CD14-positive monocyte (primary cell): ENCODE measurements around the gene FOXQ1. TPM values are rescaled to one million over a fixed set of nuclear protein-coding genes. Genes with fewer than 3 reads are reported as not detected.

ENCODE experiments used
- DNase-seq, 3 donors: peaks; one replicate each; pipeline ENCODE4 v3.0.0-alpha.2; 2011 to 2022
- H2AFZ ChIP-seq: 2 replicates; pipeline ENCODE4 v1.6.0; 2012; ENCODE audit warnings: mild to moderate bottlenecking, low read depth, low read length, inconsistent platforms; ENCODE audit not compliant: insufficient read depth, poor library complexity, severe bottlenecking
- H3K27ac ChIP-seq, 2 donors: 1 replicate in 1 of 2; 2 replicates in 1 of 2; pipeline ENCODE4 v1.5.1; 2012 to 2013; ENCODE audit warnings: low read length in 2 of 2, control low read depth in 1 of 2, inconsistent platforms in 1 of 2, low read depth in 1 of 2, mild to moderate bottlenecking in 1 of 2
- H3K27me3 ChIP-seq, 2 donors: one replicate each; pipeline versions ENCODE4 v1.6.0 to v1.6.1; 2011 to 2013; ENCODE audit warnings: low read length in 2 of 2; ENCODE audit not compliant: control insufficient read depth in 2 of 2, insufficient read depth in 2 of 2
- H3K36me3 ChIP-seq, 2 donors: replicated peaks in 1 of 2; 1 replicate in 1 of 2; 2 replicates in 1 of 2; pipeline versions ENCODE4 v1.5.1 to v1.6.1; 2012 to 2013; ENCODE audit warnings: low read length in 2 of 2, control low read depth in 1 of 2, inconsistent platforms in 1 of 2, mild to moderate bottlenecking in 1 of 2; ENCODE audit not compliant: insufficient read depth in 2 of 2, control insufficient read depth in 1 of 2
- H3K4me1 ChIP-seq, 2 donors: 1 replicate in 1 of 2; 2 replicates in 1 of 2; pipeline versions ENCODE4 v1.5.1 to v1.6.1; 2012 to 2013; ENCODE audit warnings: low read length in 2 of 2, control low read depth in 1 of 2, inconsistent platforms in 1 of 2, mild to moderate bottlenecking in 1 of 2, moderate library complexity in 1 of 2; ENCODE audit not compliant: insufficient read depth in 2 of 2, control insufficient read depth in 1 of 2
- H3K4me2 ChIP-seq: replicated peaks from 2 replicates; pipeline ENCODE3; 2012; ENCODE audit warnings: low read length, moderate library complexity, mild to moderate bottlenecking; ENCODE audit not compliant: poor library complexity, severe bottlenecking; ENCODE audit errors: extremely low read depth
- H3K4me3 ChIP-seq, 3 experiments: fragments of 200-600 bp in 1 of 3; sonication (generic) in 1 of 3; replicated peaks in 1 of 3; 1 replicate in 2 of 3; 2 replicates in 1 of 3; pipeline ENCODE4 v1.5.1; 2011 to 2013; ENCODE audit warnings: low read length in 3 of 3, mild to moderate bottlenecking in 3 of 3, control low read depth in 2 of 3, low read depth in 2 of 3, inconsistent platforms in 1 of 3, moderate library complexity in 1 of 3
- H3K79me2 ChIP-seq: 2 replicates; pipeline ENCODE4 v1.6.0; 2012; ENCODE audit warnings: mild to moderate bottlenecking, control low read depth, inconsistent platforms, low read length, moderate library complexity; ENCODE audit not compliant: insufficient read depth
- H3K9ac ChIP-seq: 2 replicates; pipeline ENCODE4 v1.6.0; 2017; ENCODE audit warnings: low read length, mild to moderate bottlenecking; ENCODE audit not compliant: insufficient read depth, poor library complexity, severe bottlenecking
- H3K9me3 ChIP-seq, 2 donors: replicated peaks in 1 of 2; 1 replicate in 1 of 2; 2 replicates in 1 of 2; pipeline versions ENCODE4 v1.5.1 to v1.6.1; 2012 to 2013; ENCODE audit warnings: low read length in 2 of 2, control low read depth in 1 of 2; ENCODE audit not compliant: control insufficient read depth in 1 of 2, insufficient read depth in 1 of 2
- H4K20me1 ChIP-seq: 2 replicates; pipeline ENCODE4 v1.6.0; 2012; ENCODE audit warnings: mild to moderate bottlenecking, low read length, control low read depth, moderate library complexity; ENCODE audit not compliant: insufficient read depth
- H3K27ac Mint-ChIP-seq, 7 donors: one replicate each; pipeline ENCODE4 v1.8.0; 2020; ENCODE audit warnings: mild to moderate bottlenecking in 7 of 7, mixed read lengths in 7 of 7, moderate library complexity in 6 of 7, inconsistent platforms in 2 of 7
- H3K27me3 Mint-ChIP-seq, 3 donors: one replicate each; pipeline ENCODE4 v1.8.0; 2021 to 2022; ENCODE audit warnings: low read depth in 3 of 3, mild to moderate bottlenecking in 3 of 3, mixed read lengths in 3 of 3, moderate library complexity in 3 of 3, inconsistent platforms in 1 of 3
- H3K36me3 Mint-ChIP-seq, 2 donors: one replicate each; pipeline ENCODE4 v1.8.0; 2020; ENCODE audit warnings: mixed read lengths in 2 of 2, inconsistent platforms in 1 of 2, mild to moderate bottlenecking in 1 of 2
- H3K4me1 Mint-ChIP-seq: one replicate; pipeline ENCODE4 v1.8.0; 2020; ENCODE audit warnings: mild to moderate bottlenecking, mixed read lengths
- H3K4me3 Mint-ChIP-seq, 2 donors: one replicate each; pipeline ENCODE4 v1.8.0; 2020; ENCODE audit warnings: mild to moderate bottlenecking in 2 of 2, mixed read lengths in 2 of 2, moderate library complexity in 1 of 2
- H3K9me3 Mint-ChIP-seq, 7 donors: one replicate each; pipeline ENCODE4 v1.8.0; 2020 to 2022; ENCODE audit warnings: mixed read lengths in 7 of 7, mild to moderate bottlenecking in 6 of 7, moderate library complexity in 6 of 7, inconsistent platforms in 2 of 7
- WGBS: methylation state at CpG from one replicate; pipeline ENCODE4 v1.1.5; 2013; ENCODE audit warnings: missing lambda C conversion rate; ENCODE audit not compliant: insufficient coverage; 5-methylcytosine and 5-hydroxymethylcytosine counted together
- intact Hi-C, 2 donors: fragments of 100-400 bp; cut with micrococcal nuclease; formaldehyde crosslinking; loops; one replicate each; pipeline versions ENCODE4 v1.15.0 to v1.15.1; 2023
- polyA plus RNA-seq, 3 donors: library from polyadenylated mRNA; depleted of rRNA in 1 of 3; unstranded in 2 of 3; stranded (reverse) in 1 of 3; fragments of 300-500 nt in 2 of 3; fragments of >200 nt in 1 of 3; fragmentation: Illumina TruSeq in 2 of 3; gene quantifications; 1 replicate in 2 of 3; 2 replicates in 1 of 3; pipeline ENCODE4 v1.2.3, GENCODE V29; 2012 to 2021
- TF ChIP-seq, protein P1 (sequence below): fragments of 200-600 bp; IDR thresholded peaks from one replicate; pipeline ENCODE4 v1.8.0; 2022; ENCODE audit warnings: antibody characterized with exemption, mild to moderate bottlenecking

The FOXQ1 gene
- polyA plus RNA-seq, 3 donors = 0.11 TPM; not detected in 2

DNA sequence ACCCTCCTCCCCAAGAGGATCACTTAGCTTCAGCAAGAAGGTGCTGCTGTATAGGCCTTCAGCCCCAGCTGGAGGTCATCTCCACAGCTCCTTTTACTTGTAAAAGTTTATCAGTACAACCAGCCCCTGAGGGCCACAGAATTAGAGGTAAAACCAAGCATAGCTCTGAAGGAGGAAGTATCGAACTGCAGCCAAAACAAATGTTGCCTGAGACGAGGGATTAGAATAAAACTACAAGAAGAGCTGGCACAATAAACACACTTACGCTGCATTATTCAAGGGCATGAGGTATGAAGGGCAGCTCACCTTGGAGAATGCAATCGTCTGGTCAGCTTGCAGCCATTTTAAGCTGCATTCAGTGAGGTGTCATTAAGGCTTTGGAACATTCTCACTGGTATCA is 21.1 kb upstream of the FOXQ1 start:
- H3K27me3 Mint-ChIP-seq = peaks cover 13 to 30% (median 27%) of the 10 kb centered on the region in 3 donors
- peaks cover 31 to 33% of the 10 kb centered on the region in 2 donors for H3K4me1 ChIP-seq

DNA sequence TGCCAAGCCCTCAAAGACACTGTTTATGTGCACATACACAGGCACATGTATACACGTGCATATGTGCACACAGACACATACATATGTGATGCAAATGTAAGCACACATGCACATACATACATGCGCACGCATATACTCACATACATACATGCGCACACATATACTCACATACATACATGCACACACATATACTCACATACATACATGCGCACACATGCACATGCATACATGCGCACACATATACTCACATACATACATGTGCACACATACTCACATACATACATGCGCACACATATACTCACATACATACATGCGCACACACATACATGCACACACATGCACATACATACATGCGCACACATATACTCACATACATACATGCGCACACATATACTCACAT is 20.5 kb upstream of the FOXQ1 start:
- Histone ChIP-seq H3K4me3 (no peak overlapping the region), H4K20me1 (no peaks in the 10 kb centered on the region), H3K9me3 (peaks cover 0 to under 1% of the 10 kb centered on the region in 2 donors), H3K79me2 (no peaks in the 10 kb centered on the region), H3K4me1 (peaks cover 26 to 27% of the 10 kb centered on the region in 2 donors), H3K9ac (no peak overlapping the region), H2AFZ (no peak overlapping the region), H3K27ac (no peak overlapping the region), H3K36me3 (no peaks in the 10 kb centered on the region), H3K4me2 (no peak overlapping the region), H3K27me3 (peaks cover 30 to 31% of the 10 kb centered on the region in 2 donors)
- TF ChIP-seq, protein P1, sequence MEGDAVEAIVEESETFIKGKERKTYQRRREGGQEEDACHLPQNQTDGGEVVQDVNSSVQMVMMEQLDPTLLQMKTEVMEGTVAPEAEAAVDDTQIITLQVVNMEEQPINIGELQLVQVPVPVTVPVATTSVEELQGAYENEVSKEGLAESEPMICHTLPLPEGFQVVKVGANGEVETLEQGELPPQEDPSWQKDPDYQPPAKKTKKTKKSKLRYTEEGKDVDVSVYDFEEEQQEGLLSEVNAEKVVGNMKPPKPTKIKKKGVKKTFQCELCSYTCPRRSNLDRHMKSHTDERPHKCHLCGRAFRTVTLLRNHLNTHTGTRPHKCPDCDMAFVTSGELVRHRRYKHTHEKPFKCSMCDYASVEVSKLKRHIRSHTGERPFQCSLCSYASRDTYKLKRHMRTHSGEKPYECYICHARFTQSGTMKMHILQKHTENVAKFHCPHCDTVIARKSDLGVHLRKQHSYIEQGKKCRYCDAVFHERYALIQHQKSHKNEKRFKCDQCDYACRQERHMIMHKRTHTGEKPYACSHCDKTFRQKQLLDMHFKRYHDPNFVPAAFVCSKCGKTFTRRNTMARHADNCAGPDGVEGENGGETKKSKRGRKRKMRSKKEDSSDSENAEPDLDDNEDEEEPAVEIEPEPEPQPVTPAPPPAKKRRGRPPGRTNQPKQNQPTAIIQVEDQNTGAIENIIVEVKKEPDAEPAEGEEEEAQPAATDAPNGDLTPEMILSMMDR = no peak
- H3K27ac Mint-ChIP-seq = no peak overlapping the region
- H3K4me3 Mint-ChIP-seq = no peak overlapping the region
- DNase-seq = no peak
- intact Hi-C loops = no loop called here
- peaks cover 25% of the 10 kb centered on the region for H3K4me1 Mint-ChIP-seq
- peaks cover 13 to 31% (median 30%) of the 10 kb centered on the region in 3 donors for H3K27me3 Mint-ChIP-seq
- 77% methylated on average over 10 of the region's 10 CpGs for WGBS
- no peaks in the 10 kb centered on the region for H3K36me3 Mint-ChIP-seq
- H3K9me3 Mint-ChIP-seq = peaks cover 0 to 21% (median 5%) of the 10 kb centered on the region in 7 donors

More for the DNA sequence above, 21.1 kb upstream of the FOXQ1 start:
- H3K27me3 ChIP-seq = peaks cover 26% of the 10 kb centered on the region in 2 donors
- no peak overlapping the region for H3K9ac ChIP-seq
- WGBS = 81% methylated on average over 3 of the region's 4 CpGs
- peaks cover 0 to 2% of the 10 kb centered on the region in 2 donors for H3K9me3 ChIP-seq
- TF ChIP-seq, protein P1 = no peak
- Mint-ChIP-seq H3K9me3 (peaks cover 0 to 25% (median 6%) of the 10 kb centered on the region in 7 donors), H3K36me3 (no peaks in the 10 kb centered on the region), H3K4me1 (peaks cover 31% of the 10 kb centered on the region), H3K4me3 (no peak overlapping the region), H3K27ac (no peak overlapping the region)
- no peak for DNase-seq
- H4K20me1 ChIP-seq = no peaks in the 10 kb centered on the region
- H2AFZ ChIP-seq = no peak overlapping the region
- intact Hi-C loops = no loop called here
- no peak overlapping the region for H3K4me2 ChIP-seq
- no peak overlapping the region for H3K27ac ChIP-seq
- H3K4me3 ChIP-seq = no peak overlapping the region
- H3K36me3 ChIP-seq = no peaks in the 10 kb centered on the region
- no peaks in the 10 kb centered on the region for H3K79me2 ChIP-seq
